K562 treated with DMSO at 1 percent for 12 hours (cell line): Measurements from ENCODE around the gene NIPA2. TPM values are rescaled to one million over a fixed set of nuclear protein-coding genes. Genes with fewer than 3 reads are reported as not detected.

Experiments used
- total RNA-seq: library from RNA; unstranded; fragments of 300-600 nt; gene quantifications from 2 replicates; pipeline ENCODE4 v1.2.3, GENCODE V29; 2022; ENCODE audit not compliant: insufficient read depth

Gene NIPA2
- 33.5 and 92.6 TPM in 2 replicates for total RNA-seq

DNA sequence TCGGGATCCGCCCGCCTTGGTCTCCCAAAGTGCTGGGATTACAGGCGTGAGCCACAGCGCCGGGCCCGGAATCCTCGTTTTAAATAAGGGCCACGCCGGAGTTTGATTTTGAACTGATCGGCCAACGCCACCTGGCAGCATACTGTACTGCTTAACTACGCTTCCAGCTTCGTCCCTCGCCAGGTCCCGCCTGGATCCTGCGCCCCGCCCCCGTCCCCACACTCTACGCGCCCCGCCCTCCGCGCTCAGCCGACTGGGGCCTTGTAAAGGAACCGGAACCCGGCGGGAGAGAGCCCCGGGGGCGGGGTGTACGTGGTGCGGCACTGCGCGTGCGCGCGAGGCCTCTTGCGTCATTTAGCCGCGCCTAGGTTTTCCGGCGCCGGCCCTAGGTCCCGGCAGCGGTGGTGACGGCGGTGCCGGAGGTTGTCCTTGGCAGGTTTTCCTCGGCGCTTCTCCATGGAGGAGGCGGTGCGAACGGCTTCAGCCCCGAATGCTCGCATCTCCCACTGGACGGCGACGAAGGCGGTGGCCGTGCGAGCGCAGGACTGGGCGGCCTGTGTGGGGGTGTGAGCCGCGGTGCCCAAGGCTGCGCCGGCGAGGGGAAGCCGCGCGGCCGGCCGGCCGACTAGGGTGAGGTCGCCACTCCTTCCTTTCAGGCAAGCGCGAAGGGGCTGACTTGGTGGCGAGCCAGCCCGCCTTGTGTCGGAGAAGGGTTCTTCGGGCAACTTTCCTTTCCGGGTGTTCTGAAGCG, at the start of gene NIPA2:
Gene NIPA2 (plus strand): TSS at position 375 of the 751 bp plus-strand sequence. CDS start 13,066 bp downstream, outside the sequence.

Other genes with a start within 250 kb of the NIPA2 start
- 4.9 and 24.0 TPM in 2 replicates for gene NIPA1, start 52.0 kb upstream of the NIPA2 start, total RNA-seq
- gene CYFIP1, start 141.7 kb downstream of the NIPA2 start, total RNA-seq, result 23.2 and 39.4 TPM in 2 replicates
- 4.5 and 17.7 TPM in 2 replicates for gene TUBGCP5, start 200.9 kb downstream of the NIPA2 start, total RNA-seq